Measurements from ENCODE around the gene ABCF1. TPM values are rescaled to one million over a fixed set of nuclear protein-coding genes. Genes with fewer than 3 reads are reported as not detected.
A peak's percentile ranks its signal among the peaks of the same experiment; 100 is the strongest.

The ABCF1 gene
- total and polyA plus RNA-seq, 9 of the 15 experiments (the other 6 are each of a cell fraction or from before 2014, with no cell fraction given), result 41.6 to 193 (median 102) TPM

DNA sequence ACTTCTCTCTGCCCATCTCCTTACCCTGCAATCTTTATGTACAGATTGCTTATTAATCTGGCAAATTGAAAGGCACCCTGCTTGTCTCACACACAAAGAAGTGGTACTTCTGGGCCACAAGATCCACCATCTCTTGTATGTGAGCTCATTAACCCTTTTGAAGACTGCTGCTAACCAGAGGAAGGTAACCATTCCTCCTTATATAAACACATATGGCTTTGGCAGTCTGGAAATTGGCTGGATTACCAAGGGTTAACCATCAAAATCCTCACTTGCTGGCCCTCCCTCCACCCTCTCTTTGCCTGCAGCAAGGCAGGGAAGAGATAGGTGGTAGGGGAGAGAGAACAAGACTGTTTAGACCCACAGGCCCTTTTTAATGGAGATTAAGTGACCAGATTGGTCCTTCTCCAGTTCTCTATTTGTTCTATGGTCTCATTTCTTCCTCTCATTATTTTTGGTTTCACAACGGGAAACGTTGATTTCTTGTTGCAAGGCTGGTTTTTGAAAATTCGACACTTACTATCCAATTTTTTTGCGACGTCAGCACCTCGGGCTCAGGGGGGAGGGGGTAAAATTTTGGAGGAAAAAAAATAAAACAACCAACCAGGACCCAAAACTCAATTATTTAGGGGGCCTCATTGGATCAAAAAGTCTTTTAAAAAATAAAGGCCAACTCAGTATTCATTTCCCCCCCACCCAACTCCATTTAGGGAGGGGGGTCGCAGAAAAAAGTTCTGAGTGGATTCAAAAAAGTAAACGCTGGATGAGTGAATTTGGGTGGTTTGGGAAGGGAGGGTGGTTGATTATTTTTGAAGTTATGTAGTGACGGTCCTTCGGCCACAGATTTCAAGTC, 44.9 kb downstream of the ABCF1 start (continued):
- no peak; the same call in 1 of the 2 replicates for TF ChIP-seq HES1 (IDR thresholded peaks at IDR 0.05; ENCODE audit: low read depth)
- TF ChIP-seq ZNF696 (CRISPR knock-in tag; conservative IDR thresholded peaks at IDR 0.05), result 0 out of 2 replicates have a peak, but pooled peaks have one; percentile 22
- TF ChIP-seq ZNF316 (IDR thresholded peaks at IDR 0.05), result peak; percentile 98
- TF ChIP-seq KLF10 (CRISPR knock-in tag; IDR thresholded peaks at IDR 0.05), result no peak
- TF ChIP-seq ZNF165 (CRISPR knock-in tag; IDR thresholded peaks at IDR 0.05; ENCODE audit: borderline replicate concordance), result no peak
- TF ChIP-seq CREB5 (CRISPR knock-in tag; IDR thresholded peaks at IDR 0.05), result 0 out of 2 replicates have a peak, but pooled peaks have one; percentile 11
- TF ChIP-seq ZNF12 (CRISPR knock-in tag; IDR thresholded peaks at IDR 0.05), result no peak

All from K562 (cell line).